Sigmoid colon (tissue), 7 donors: ENCODE results near the gene DPP8. TPM values are rescaled to one million over a fixed set of nuclear protein-coding genes. Genes with fewer than 3 reads are reported as not detected.
"Not testable (repeated sequence)": the region's sequence is repeated elsewhere in the genome, so short reads cannot be mapped to it uniquely, and the experiment has no call there.

ENCODE experiments used
- DNase-seq: peaks from one replicate; pipeline ENCODE4 v3.0.0-alpha.2; 2019
- H3K27ac ChIP-seq, 4 donors: fragments of 200-600 bp; sonication (generic); one replicate each; pipeline ENCODE4 v1.5.1; 2016 to 2019; ENCODE audit warnings: mild to moderate bottlenecking in 1 of 4
- H3K27me3 ChIP-seq, 3 donors: fragments of 200-600 bp; sonication (generic); one replicate each; pipeline ENCODE4 v1.5.1; 2019; ENCODE audit warnings: mild to moderate bottlenecking in 1 of 3
- H3K36me3 ChIP-seq, 4 donors: fragments of 200-600 bp; sonication (generic); one replicate each; pipeline ENCODE4 v1.5.1; 2016 to 2019
- H3K4me1 ChIP-seq, 4 donors: fragments of 200-600 bp; sonication (generic); one replicate each; pipeline ENCODE4 v1.5.1; 2017 to 2019
- H3K4me3 ChIP-seq, 4 donors: fragments of 200-600 bp; sonication (generic); one replicate each; pipeline ENCODE4 v1.5.1; 2017 to 2019; ENCODE audit warnings: mild to moderate bottlenecking in 2 of 4, moderate library complexity in 1 of 4
- H3K9me3 ChIP-seq, 4 donors: fragments of 200-600 bp in 3 of 4; sonication (generic) in 3 of 4; one replicate each; pipeline versions ENCODE4 v1.5.1 to v1.6.1; 2013 to 2019
- CTCF ChIP-seq, 4 experiments: fragments of 450-650 bp in 3 of 4; fragments of 200-600 bp in 1 of 4; IDR thresholded peaks; one replicate each; pipeline ENCODE4 v1.5.1; 2016 to 2019; ENCODE audit warnings: antibody characterized with exemption in 4 of 4, mild to moderate bottlenecking in 3 of 4, moderate library complexity in 2 of 4
- EP300 ChIP-seq, 4 donors: sonication (generic); formaldehyde crosslinking; IDR thresholded peaks; one replicate each; pipeline ENCODE4 v1.6.1; 2017; ENCODE audit warnings: antibody characterized with exemption in 4 of 4
- POLR2A ChIP-seq, 2 donors: fragments of 450-650 bp; IDR thresholded peaks; one replicate each; pipeline ENCODE4 v1.6.1; 2016; ENCODE audit warnings: antibody characterized with exemption in 2 of 2, mild to moderate bottlenecking in 2 of 2, moderate library complexity in 2 of 2
- POLR2AphosphoS5 ChIP-seq, 4 donors: sonication (generic); formaldehyde crosslinking; IDR thresholded peaks; one replicate each; pipeline ENCODE4 v1.6.1; 2017; ENCODE audit warnings: antibody characterized with exemption in 4 of 4
- WGBS, 2 donors: extraction: QIAGEN DNeasy Blood & Tissue Kit; methylation state at CpG; one replicate each; pipeline ENCODE4 v1.1.7; 2013; 5-methylcytosine and 5-hydroxymethylcytosine counted together
- intact Hi-C: fragments of 100-400 bp; cut with DNase I; formaldehyde crosslinking; loops from one replicate; pipeline ENCODE4 v1.15.1; 2023
- polyA plus RNA-seq, 3 donors: library from polyadenylated mRNA; stranded (reverse); fragments of 200-250 nt; gene quantifications; one replicate each; pipeline ENCODE4 v1.2.3, GENCODE V29; 2013
- total RNA-seq, 4 donors: library from RNA; depleted of rRNA; stranded (reverse); fragments of >200 nt; gene quantifications; one replicate each; pipeline ENCODE4 v1.1.0, GENCODE V29; 2016
- donor health status: healthy with polysubstance abuse.
- donor health status: Bipolar disorder and iron deficiency.
- donor health status: healthy.

Gene DPP8
- total and polyA plus RNA-seq, 7 donors = 8.4 to 40.3 (median 29.5) TPM

DNA sequence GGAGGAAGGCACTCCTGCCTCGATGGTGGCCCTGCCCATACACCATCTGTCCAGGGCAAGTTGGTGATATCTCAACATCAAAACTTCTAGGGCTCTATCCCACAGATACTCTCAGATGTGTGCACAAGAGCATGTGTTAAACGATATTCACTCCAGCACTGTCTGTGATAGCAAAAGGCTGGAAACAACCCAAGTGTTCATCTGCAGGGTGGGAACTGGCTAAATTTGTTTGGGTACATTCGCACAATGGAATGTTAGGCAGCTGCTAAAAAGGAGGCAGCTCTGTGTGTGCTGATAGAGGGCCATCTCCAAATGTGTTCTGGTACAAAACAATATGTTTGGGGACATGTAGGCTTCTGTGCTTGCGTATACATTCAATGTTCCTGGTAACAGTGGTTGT lies 114.5 kb downstream of the DPP8 start:
- Histone ChIP-seq H3K36me3 (no peaks in the 10 kb centered on the region), H3K27ac (no peak overlapping the region), H3K9me3 (no peaks in the 10 kb centered on the region), H3K27me3 (peaks cover 0 to 2% (median 0%) of the 10 kb centered on the region in 3 donors), H3K4me1 (no peaks in the 10 kb centered on the region), H3K4me3 (no peak overlapping the region)
- 80 to 84% methylated on average over 4 of the region's 4 CpGs for WGBS, 2 donors
- intact Hi-C loops = no loop called here
- TF ChIP-seq CTCF (IDR thresholded peaks at IDR 0.05) = no peak
- no peak for DNase-seq

- Histone ChIP-seq H3K36me3 (no peaks in the 10 kb centered on the region), H3K4me1 (peaks cover 0 to under 1% (median 0%) of the 10 kb centered on the region in 4 donors), H3K27me3 (peaks cover 1 to 14% (median 5%) of the 10 kb centered on the region in 3 donors), H3K9me3 (no peaks in the 10 kb centered on the region), H3K27ac (no peak overlapping the region), H3K4me3 (no peak overlapping the region)
- TF ChIP-seq POLR2AphosphoS5 (IDR thresholded peaks at IDR 0.05) = no peak
- WGBS, 2 donors = 89 to 93% methylated on average over 8 of the region's 8 CpGs
- intact Hi-C loops = no loop called here
- no peak for DNase-seq
These were observed 115.8 kb downstream of the DPP8 start for GRCh38 chr15:65401611-65402240.

DNA sequence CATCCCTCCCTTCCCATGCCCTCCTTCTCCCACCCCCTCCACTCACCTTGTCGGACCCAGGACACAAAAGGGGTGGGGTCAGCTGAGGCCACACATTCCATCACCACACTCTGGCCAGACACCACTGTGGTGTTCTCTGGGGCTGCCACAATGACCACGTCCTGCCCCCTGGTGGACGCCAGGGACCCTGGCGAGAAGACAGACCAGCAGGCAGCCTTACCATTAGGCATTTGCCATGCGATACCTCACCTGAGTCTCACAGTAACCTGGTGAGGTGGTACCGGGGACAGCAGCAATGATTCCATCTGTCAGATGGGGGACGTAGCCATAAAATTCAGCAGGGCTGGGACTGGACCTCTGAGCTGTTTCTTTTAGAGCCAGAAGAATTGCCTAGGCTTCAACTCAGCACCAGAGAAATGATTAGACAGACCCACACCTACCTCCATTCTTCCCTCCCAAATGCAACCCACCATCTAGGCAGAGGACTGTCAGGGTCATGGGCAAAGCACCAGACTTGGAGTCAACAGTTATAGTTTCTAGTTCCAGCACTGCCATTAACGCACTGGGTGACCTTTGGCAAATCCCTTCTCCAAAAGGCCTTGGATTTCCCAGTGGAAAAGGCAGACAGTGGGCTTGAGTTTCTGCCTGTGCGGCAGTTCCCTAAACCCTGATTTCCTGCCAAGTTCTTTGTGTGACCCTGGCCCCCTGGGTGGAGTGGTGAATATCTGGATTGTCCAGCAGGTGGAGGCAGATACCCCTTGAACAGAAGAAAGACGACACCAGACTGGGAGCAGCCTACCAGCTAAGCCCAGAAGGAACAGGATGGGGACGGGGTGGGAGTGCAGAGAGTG lies 116.5 kb downstream of the DPP8 start:
- Histone ChIP-seq H3K9me3 (no peaks in the 10 kb centered on the region), H3K27me3 (peaks cover 5 to 22% (median 13%) of the 10 kb centered on the region in 3 donors), H3K27ac (no peak overlapping the region), H3K4me3 (no peak overlapping the region), H3K36me3 (no peaks in the 10 kb centered on the region), H3K4me1 (peaks cover 0 to 8% (median 3%) of the 10 kb centered on the region in 4 donors)
- TF ChIP-seq POLR2A (IDR thresholded peaks at IDR 0.05) (no peak), CTCF (IDR thresholded peaks at IDR 0.05) (peak in 2 of 4 experiments; percentile 24 to 42)
- intact Hi-C loops = no loop called here
- DNase-seq = no peak
- 15 to 27% methylated on average over 11 of the region's 11 CpGs for WGBS, 2 donors

DNA sequence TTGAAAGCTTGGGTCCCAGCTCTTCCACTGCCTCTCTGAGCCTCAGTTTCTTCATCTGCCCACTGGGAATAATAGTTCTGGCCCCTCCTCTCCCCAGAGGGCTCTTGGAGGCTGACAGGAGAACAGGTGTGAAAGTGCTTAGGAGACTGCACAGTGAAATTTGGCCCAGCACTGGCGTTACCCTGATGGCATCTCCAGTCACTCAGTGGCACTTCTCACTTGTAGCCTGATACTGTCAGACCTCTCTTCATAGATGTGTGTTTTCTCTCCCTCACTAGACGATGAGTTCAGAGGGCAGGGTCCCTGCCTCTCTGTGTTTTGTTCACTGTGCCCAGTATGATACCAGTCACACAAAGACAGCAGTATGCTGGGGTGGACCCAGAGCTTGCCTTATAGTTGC lies 117.5 kb downstream of the DPP8 start:
- intact Hi-C loops = no loop called here
- DNase-seq = no peak
- 62 to 79% methylated on average over 2 of the region's 2 CpGs for WGBS, 2 donors
- no peaks in the 10 kb centered on the region for H3K9me3 ChIP-seq
- no peaks in the 10 kb centered on the region for H3K36me3 ChIP-seq
- peaks cover 14 to 32% (median 23%) of the 10 kb centered on the region in 3 donors for H3K27me3 ChIP-seq
- no peak overlapping the region for H3K27ac ChIP-seq
- H3K4me3 ChIP-seq = no peak overlapping the region
- no peak for TF ChIP-seq EP300 (IDR thresholded peaks at IDR 0.05)
- no peak for TF ChIP-seq POLR2A (IDR thresholded peaks at IDR 0.05)
- no peak for TF ChIP-seq POLR2AphosphoS5 (IDR thresholded peaks at IDR 0.05)
- TF ChIP-seq CTCF (IDR thresholded peaks at IDR 0.05) = no peak
- H3K4me1 ChIP-seq = peaks cover 0 to 13% (median 9%) of the 10 kb centered on the region in 4 donors

DNA sequence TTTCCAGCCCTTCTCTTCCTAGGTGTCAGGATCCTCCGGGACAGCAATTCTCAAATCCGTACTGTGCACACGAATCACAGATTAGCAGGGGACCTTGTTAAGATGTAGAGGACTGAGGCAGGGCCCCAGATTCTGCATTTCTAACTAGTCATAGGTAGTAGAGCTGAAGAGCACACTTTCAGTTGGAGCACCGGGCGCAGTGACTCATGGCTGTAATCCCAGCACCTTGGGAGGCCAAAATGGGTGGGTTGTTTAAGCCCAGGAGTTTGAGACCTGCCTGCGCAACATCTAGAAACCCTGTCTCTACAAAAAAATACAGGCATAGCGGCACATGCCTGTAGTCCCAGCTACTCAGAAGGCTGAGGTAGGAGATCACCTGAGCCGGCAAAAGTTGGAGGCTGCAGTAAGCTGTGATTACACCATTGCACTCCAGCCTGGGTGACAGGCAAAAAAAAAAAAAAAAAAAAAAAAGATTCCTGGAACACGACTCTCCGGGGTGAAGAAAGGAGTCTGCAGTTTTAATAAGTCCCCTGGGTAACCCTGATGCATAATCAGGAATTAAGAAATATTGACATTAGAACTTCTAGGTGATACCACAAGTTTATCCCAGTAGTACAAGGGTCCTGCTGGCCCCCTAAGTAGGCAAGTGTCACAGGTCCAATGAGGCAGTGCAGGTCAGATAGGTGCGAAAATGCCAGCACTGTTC lies 118.3 kb downstream of the DPP8 start:
- intact Hi-C loops = no loop called here
- Histone ChIP-seq H3K36me3 (no peaks in the 10 kb centered on the region), H3K27me3 (peaks cover 14 to 38% (median 28%) of the 10 kb centered on the region in 3 donors), H3K4me3 (no peak overlapping the region), H3K9me3 (no peaks in the 10 kb centered on the region), H3K4me1 (peaks cover 0 to 13% (median 9%) of the 10 kb centered on the region in 4 donors), H3K27ac (no peak overlapping the region)
- TF ChIP-seq POLR2A (IDR thresholded peaks at IDR 0.05) (no peak), CTCF (IDR thresholded peaks at IDR 0.05) (no peak), POLR2AphosphoS5 (IDR thresholded peaks at IDR 0.05) (no peak), EP300 (IDR thresholded peaks at IDR 0.05) (no peak)
- 73 to 86% methylated on average over 11 of the region's 11 CpGs for WGBS, 2 donors
- no peak for DNase-seq

GRCh38 chr15:65398486-65398885 lies 119.0 kb downstream of the DPP8 start:
- Histone ChIP-seq H3K4me1 (peaks cover 0 to 13% (median 9%) of the 10 kb centered on the region in 4 donors), H3K27me3 (peaks cover 14 to 38% (median 28%) of the 10 kb centered on the region in 3 donors)
- H3K36me3 ChIP-seq, H3K9me3 ChIP-seq, H3K4me3 ChIP-seq, intact Hi-C loops, DNase-seq, H3K27ac ChIP-seq: not testable (repeated sequence)
- 90 to 94% methylated on average over 16 of the region's 16 CpGs for WGBS, 2 donors
